ENCODE measurements around the gene CASP12.

GRCh38 chr11:104898685-104899013 lies 389 bp upstream of the CASP12 start:
- TF ChIP-seq, protein P1, sequence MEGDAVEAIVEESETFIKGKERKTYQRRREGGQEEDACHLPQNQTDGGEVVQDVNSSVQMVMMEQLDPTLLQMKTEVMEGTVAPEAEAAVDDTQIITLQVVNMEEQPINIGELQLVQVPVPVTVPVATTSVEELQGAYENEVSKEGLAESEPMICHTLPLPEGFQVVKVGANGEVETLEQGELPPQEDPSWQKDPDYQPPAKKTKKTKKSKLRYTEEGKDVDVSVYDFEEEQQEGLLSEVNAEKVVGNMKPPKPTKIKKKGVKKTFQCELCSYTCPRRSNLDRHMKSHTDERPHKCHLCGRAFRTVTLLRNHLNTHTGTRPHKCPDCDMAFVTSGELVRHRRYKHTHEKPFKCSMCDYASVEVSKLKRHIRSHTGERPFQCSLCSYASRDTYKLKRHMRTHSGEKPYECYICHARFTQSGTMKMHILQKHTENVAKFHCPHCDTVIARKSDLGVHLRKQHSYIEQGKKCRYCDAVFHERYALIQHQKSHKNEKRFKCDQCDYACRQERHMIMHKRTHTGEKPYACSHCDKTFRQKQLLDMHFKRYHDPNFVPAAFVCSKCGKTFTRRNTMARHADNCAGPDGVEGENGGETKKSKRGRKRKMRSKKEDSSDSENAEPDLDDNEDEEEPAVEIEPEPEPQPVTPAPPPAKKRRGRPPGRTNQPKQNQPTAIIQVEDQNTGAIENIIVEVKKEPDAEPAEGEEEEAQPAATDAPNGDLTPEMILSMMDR (IDR thresholded peaks at IDR 0.05), result no peak
- TF ChIP-seq POLR2A (IDR thresholded peaks at IDR 0.05), result no peak

Measured in breast epithelium (tissue), 3 donors.